Measurements from ENCODE around the gene DLG4. TPM values are rescaled to one million over a fixed set of nuclear protein-coding genes. Genes with fewer than 3 reads are reported as not detected.

The DLG4 gene
- total RNA-seq, 1 experiment from 2014 or later, result 59.7 TPM

DNA sequence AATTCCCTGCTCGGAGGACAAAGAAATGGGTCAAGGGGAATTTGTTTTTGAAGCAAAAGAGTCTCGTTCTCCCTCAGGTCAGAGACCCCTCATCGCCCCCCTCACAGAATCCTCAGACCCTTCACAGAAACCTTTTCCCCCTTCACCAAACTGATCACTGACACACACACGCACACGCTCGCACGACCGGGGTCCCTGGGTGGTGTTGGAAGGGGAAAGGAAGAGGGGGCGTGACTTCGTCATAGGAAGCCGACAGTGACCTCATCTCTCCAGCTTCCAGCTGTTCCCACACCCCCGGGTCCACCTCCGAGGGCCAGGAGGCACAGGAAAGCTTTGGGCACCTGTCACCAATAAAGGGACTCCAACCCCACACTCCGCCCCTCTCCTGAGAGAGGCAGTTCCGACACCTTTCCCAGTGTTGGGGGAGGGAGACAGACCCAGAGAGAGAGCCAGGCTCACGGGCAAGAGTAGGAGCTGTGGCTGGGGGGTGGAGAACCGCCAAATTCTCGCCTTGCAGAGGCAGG lies 41.6 kb downstream of the DLG4 start (continued):
- TF ChIP-seq, protein P1, sequence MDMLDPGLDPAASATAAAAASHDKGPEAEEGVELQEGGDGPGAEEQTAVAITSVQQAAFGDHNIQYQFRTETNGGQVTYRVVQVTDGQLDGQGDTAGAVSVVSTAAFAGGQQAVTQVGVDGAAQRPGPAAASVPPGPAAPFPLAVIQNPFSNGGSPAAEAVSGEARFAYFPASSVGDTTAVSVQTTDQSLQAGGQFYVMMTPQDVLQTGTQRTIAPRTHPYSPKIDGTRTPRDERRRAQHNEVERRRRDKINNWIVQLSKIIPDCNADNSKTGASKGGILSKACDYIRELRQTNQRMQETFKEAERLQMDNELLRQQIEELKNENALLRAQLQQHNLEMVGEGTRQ (CRISPR knock-in tag; IDR thresholded peaks at IDR 0.05), result no peak
- TF ChIP-seq, protein P2, sequence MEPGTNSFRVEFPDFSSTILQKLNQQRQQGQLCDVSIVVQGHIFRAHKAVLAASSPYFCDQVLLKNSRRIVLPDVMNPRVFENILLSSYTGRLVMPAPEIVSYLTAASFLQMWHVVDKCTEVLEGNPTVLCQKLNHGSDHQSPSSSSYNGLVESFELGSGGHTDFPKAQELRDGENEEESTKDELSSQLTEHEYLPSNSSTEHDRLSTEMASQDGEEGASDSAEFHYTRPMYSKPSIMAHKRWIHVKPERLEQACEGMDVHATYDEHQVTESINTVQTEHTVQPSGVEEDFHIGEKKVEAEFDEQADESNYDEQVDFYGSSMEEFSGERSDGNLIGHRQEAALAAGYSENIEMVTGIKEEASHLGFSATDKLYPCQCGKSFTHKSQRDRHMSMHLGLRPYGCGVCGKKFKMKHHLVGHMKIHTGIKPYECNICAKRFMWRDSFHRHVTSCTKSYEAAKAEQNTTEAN (CRISPR knock-in tag; IDR thresholded peaks at IDR 0.05), result 0 out of 2 replicates have a peak, but pooled peaks have one; percentile 57
- no peak for TF ChIP-seq ELF4 (CRISPR knock-in tag; IDR thresholded peaks at IDR 0.05; ENCODE audit: low read depth)
- TF ChIP-seq, protein P3, sequence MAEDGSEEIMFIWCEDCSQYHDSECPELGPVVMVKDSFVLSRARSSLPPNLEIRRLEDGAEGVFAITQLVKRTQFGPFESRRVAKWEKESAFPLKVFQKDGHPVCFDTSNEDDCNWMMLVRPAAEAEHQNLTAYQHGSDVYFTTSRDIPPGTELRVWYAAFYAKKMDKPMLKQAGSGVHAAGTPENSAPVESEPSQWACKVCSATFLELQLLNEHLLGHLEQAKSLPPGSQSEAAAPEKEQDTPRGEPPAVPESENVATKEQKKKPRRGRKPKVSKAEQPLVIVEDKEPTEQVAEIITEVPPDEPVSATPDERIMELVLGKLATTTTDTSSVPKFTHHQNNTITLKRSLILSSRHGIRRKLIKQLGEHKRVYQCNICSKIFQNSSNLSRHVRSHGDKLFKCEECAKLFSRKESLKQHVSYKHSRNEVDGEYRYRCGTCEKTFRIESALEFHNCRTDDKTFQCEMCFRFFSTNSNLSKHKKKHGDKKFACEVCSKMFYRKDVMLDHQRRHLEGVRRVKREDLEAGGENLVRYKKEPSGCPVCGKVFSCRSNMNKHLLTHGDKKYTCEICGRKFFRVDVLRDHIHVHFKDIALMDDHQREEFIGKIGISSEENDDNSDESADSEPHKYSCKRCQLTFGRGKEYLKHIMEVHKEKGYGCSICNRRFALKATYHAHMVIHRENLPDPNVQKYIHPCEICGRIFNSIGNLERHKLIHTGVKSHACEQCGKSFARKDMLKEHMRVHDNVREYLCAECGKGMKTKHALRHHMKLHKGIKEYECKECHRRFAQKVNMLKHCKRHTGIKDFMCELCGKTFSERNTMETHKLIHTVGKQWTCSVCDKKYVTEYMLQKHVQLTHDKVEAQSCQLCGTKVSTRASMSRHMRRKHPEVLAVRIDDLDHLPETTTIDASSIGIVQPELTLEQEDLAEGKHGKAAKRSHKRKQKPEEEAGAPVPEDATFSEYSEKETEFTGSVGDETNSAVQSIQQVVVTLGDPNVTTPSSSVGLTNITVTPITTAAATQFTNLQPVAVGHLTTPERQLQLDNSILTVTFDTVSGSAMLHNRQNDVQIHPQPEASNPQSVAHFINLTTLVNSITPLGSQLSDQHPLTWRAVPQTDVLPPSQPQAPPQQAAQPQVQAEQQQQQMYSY (CRISPR knock-in tag; IDR thresholded peaks at IDR 0.05), result no peak

DNA sequence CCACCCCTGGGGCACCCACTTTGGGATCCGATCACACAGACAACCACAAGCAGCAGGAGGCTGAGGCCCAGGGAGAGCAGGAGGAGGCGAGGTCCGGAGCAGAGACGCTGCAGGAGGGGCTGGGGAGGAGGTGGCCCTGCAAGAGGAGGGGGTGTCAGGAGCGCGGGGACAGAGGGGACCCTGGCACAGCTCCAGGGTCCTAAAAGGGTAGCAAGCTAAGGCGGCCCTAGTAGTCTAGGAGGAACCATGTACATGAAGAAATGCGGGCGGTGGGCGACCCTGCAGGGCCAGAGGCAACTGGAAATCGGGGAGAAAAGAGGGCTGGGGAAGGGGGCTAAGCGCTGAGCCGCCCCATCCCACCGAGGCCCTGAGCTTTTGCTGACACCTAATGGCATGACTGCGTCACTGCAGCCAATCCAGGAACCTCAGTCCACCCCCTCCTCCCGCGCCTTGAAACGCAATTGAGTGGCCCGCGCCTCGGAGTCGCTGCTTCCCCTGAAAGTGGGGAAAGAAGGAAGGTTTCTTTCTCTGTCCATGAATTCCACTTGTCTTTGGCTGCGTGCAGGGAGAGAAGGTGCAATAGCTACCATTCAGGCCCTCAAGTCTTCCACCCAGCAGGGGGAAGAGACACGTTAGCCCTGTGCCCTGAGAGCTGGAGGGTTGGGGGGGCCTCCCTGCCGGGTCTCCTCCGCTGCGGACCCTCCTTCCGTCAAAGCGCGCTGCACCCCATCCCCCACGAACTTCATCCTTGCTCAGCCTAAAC lies 42.3 kb downstream of the DLG4 start:
- POLR2A ChIA-PET, result interaction anchor here (1.3 to 1.9 kb wide), 4 partner anchors 43 to 142 kb away, joined by 3 to 8 read pairs (median 4); partner anchors contain the start of genes ACADVL and SLC16A13
- ATAC-seq, result peak; percentile 68
- H3K4me3 Mint-ChIP-seq, result no peak overlapping the region
- H3K27ac Mint-ChIP-seq, result peak overlapping the region; percentile 80; the same call in 1 of the 2 replicates
- H3K4me1 Mint-ChIP-seq, result peaks cover 12% of the 10 kb centered on the region
- H3K36me3 Mint-ChIP-seq, result no peaks in the 10 kb centered on the region; the same call in none of the 2 replicates
- H3K9me3 Mint-ChIP-seq, result no peaks in the 10 kb centered on the region
- peaks cover 10% of the 10 kb centered on the region for H3K27me3 Mint-ChIP-seq (ENCODE audit: low read depth)
- CTCF ChIA-PET, result interaction anchor here (0.6 to 4.5 kb wide), 43 partner anchors 9 to 262 kb away, joined by 3 to 75 read pairs (median 5); partner anchors contain the start of genes ACADVL, ASGR2, DLG4 and PHF23
- peak; percentile 85 for DNase-seq (ENCODE audit: low spot score)
- TF ChIP-seq NFE2L1 (CRISPR knock-in tag; IDR thresholded peaks at IDR 0.05) (no peak), OVOL2 (CRISPR knock-in tag; IDR thresholded peaks at IDR 0.05; ENCODE audit: borderline replicate concordance) (no peak), SMAD3 (CRISPR knock-in tag; IDR thresholded peaks at IDR 0.05; ENCODE audit: borderline replicate concordance) (no peak), JUN (CRISPR knock-in tag; IDR thresholded peaks at IDR 0.05) (no peak), ZNF138 (CRISPR knock-in tag; conservative IDR thresholded peaks at IDR 0.05) (no peak), HMGA2 (CRISPR knock-in tag; IDR thresholded peaks at IDR 0.05) (no peak)
- TF ChIP-seq, protein P2 (CRISPR knock-in tag; IDR thresholded peaks at IDR 0.05), result peak; percentile 43; the same call in 1 of the 2 replicates
- TF ChIP-seq, protein P4, sequence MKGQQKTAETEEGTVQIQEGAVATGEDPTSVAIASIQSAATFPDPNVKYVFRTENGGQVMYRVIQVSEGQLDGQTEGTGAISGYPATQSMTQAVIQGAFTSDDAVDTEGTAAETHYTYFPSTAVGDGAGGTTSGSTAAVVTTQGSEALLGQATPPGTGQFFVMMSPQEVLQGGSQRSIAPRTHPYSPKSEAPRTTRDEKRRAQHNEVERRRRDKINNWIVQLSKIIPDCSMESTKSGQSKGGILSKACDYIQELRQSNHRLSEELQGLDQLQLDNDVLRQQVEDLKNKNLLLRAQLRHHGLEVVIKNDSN (CRISPR knock-in tag; IDR thresholded peaks at IDR 0.05), result no peak
- TF ChIP-seq, protein P5, sequence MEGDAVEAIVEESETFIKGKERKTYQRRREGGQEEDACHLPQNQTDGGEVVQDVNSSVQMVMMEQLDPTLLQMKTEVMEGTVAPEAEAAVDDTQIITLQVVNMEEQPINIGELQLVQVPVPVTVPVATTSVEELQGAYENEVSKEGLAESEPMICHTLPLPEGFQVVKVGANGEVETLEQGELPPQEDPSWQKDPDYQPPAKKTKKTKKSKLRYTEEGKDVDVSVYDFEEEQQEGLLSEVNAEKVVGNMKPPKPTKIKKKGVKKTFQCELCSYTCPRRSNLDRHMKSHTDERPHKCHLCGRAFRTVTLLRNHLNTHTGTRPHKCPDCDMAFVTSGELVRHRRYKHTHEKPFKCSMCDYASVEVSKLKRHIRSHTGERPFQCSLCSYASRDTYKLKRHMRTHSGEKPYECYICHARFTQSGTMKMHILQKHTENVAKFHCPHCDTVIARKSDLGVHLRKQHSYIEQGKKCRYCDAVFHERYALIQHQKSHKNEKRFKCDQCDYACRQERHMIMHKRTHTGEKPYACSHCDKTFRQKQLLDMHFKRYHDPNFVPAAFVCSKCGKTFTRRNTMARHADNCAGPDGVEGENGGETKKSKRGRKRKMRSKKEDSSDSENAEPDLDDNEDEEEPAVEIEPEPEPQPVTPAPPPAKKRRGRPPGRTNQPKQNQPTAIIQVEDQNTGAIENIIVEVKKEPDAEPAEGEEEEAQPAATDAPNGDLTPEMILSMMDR (IDR thresholded peaks at IDR 0.05), result peak; percentile 77
- TF ChIP-seq, protein P6, sequence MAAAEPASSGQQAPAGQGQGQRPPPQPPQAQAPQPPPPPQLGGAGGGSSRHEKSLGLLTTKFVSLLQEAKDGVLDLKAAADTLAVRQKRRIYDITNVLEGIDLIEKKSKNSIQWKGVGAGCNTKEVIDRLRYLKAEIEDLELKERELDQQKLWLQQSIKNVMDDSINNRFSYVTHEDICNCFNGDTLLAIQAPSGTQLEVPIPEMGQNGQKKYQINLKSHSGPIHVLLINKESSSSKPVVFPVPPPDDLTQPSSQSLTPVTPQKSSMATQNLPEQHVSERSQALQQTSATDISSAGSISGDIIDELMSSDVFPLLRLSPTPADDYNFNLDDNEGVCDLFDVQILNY (CRISPR knock-in tag; IDR thresholded peaks at IDR 0.05), result 0 out of 2 replicates have a peak, but pooled peaks have one; percentile 44
